Prostate gland (tissue), 2 donors: ENCODE results near the gene TFF1.
A peak's percentile ranks its signal among the peaks of the same experiment; 100 is the strongest.

Experiments used
- POLR2A ChIP-seq: fragments of 450-650 bp; IDR thresholded peaks from one replicate; pipeline ENCODE4 v1.6.1; 2016; ENCODE audit warnings: antibody characterized with exemption, mild to moderate bottlenecking
- TF ChIP-seq, protein P1 (sequence below), 4 experiments: fragments of 200-600 bp in 2 of 4; fragments of 450-650 bp in 2 of 4; sonication (generic) in 2 of 4; IDR thresholded peaks; 1 replicate in 3 of 4; 2 replicates in 1 of 4; pipeline ENCODE4 v1.5.1; 2016 to 2019; ENCODE audit warnings: antibody characterized with exemption in 4 of 4, mild to moderate bottlenecking in 2 of 4, moderate library complexity in 2 of 4

DNA sequence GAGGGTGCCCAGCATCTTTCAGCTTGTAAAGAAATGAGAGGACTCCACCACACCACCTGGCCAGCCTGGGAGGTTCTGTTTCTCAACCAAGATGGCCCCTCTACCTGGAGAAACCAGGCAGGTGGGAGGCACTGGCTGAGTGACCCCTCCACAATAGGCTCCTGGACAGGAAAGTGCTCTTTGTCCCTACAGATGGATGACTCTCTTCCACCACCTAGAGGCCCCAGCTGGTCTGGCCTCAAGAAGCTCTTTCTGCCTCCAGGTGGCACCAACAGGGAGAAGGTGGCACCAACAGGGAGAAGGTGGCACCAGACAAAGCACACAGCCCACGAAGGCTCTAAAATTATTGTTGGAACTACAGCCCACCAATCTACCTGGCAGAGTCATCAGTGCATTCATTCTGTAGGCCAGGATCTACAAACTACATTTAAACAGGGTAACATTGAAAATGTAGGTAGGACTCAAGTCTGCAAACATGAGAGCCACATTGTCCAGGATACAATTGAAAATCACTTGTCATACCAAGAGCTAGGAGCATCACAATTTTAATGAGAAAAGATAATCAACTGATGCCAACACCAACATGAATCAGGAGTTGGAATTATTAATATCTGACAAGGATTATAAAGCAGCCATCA lies 15.1 kb upstream of the TFF1 start:
- TF ChIP-seq, protein P1, sequence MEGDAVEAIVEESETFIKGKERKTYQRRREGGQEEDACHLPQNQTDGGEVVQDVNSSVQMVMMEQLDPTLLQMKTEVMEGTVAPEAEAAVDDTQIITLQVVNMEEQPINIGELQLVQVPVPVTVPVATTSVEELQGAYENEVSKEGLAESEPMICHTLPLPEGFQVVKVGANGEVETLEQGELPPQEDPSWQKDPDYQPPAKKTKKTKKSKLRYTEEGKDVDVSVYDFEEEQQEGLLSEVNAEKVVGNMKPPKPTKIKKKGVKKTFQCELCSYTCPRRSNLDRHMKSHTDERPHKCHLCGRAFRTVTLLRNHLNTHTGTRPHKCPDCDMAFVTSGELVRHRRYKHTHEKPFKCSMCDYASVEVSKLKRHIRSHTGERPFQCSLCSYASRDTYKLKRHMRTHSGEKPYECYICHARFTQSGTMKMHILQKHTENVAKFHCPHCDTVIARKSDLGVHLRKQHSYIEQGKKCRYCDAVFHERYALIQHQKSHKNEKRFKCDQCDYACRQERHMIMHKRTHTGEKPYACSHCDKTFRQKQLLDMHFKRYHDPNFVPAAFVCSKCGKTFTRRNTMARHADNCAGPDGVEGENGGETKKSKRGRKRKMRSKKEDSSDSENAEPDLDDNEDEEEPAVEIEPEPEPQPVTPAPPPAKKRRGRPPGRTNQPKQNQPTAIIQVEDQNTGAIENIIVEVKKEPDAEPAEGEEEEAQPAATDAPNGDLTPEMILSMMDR (IDR thresholded peaks at IDR 0.05) = peak; percentile 51 to 93 (median 71)
- TF ChIP-seq POLR2A = no peak
